Adipose tissue (tissue), 3 donors: Measurements from ENCODE around the gene DISP3. TPM values are rescaled to one million over a fixed set of nuclear protein-coding genes. Genes with fewer than 3 reads are reported as not detected.

Experiments used
- H3K27ac ChIP-seq: one replicate; pipeline ENCODE4 v1.5.1; 2013; ENCODE audit warnings: low read depth, low read length
- WGBS, 3 donors: extraction: QIAGEN DNeasy Blood & Tissue Kit; methylation state at CpG; one replicate each; pipeline ENCODE4 v1.1.7; 2013; 5-methylcytosine and 5-hydroxymethylcytosine counted together
- polyA plus RNA-seq, 3 donors: library from polyadenylated mRNA; stranded (reverse); fragments of 200-250 nt; gene quantifications; one replicate each; pipeline ENCODE4 v1.2.3, GENCODE V29; 2013
- donor health status: healthy with polysubstance abuse.
- donor health status: Bipolar disorder and iron deficiency.
- donor health status: healthy.

The DISP3 gene
- polyA plus RNA-seq, 3 donors = 0.01 to 0.12 TPM; not detected in 1

- WGBS, 3 donors = 86 to 91% (median 90%) methylated on average over 23 of the region's 23 CpGs
- H3K27ac ChIP-seq = no peak overlapping the region
These were observed 41.7 kb downstream of the DISP3 start for GRCh38 chr1:11520531-11521233.

GRCh38 chr1:11521582-11522399, 42.8 kb downstream of the DISP3 start:
- WGBS, 3 donors = 79 to 90% (median 90%) methylated on average over 12 of the region's 12 CpGs
- H3K27ac ChIP-seq = no peak overlapping the region

- WGBS, 3 donors = 79 to 85% (median 80%) methylated on average over 7 to 8 of the region's 8 CpGs
- H3K27ac ChIP-seq = no peak overlapping the region
These were observed 43.7 kb downstream of the DISP3 start for GRCh38 chr1:11522400-11523235.

GRCh38 chr1:11523261-11523660, 44.3 kb downstream of the DISP3 start:
- WGBS, 3 donors = 64 to 80% (median 79%) methylated on average over 10 of the region's 10 CpGs
- H3K27ac ChIP-seq = no peak overlapping the region

GRCh38 chr1:11523746-11524464, 45.0 kb downstream of the DISP3 start:
- 69 to 72% (median 69%) methylated on average over 9 of the region's 9 CpGs for WGBS, 3 donors

GRCh38 chr1:11524465-11525150, 45.7 kb downstream of the DISP3 start:
- WGBS, 3 donors = 66 to 79% (median 72%) methylated on average over 6 of the region's 6 CpGs
- H3K27ac ChIP-seq = no peak overlapping the region

More at GRCh38 chr1:11523746-11524464, 45.0 kb downstream of the DISP3 start:
- H3K27ac ChIP-seq = no peak overlapping the region

- WGBS, 3 donors = 83 to 86% (median 84%) methylated on average over 8 of the region's 8 CpGs
- no peak overlapping the region for H3K27ac ChIP-seq
These were observed 46.2 kb downstream of the DISP3 start for GRCh38 chr1:11525151-11525505.

- no peak overlapping the region for H3K27ac ChIP-seq
- WGBS, 3 donors = 79 to 89% (median 85%) methylated on average over 7 of the region's 7 CpGs
These were observed 46.6 kb downstream of the DISP3 start for GRCh38 chr1:11525516-11525915.

- WGBS, 3 donors = 78 to 88% (median 87%) methylated on average over 26 of the region's 26 CpGs
- no peak overlapping the region for H3K27ac ChIP-seq
These were observed 47.3 kb downstream of the DISP3 start for GRCh38 chr1:11526071-11526895.

- no peak overlapping the region for H3K27ac ChIP-seq
- 84 to 93% (median 91%) methylated on average over 13 of the region's 13 CpGs for WGBS, 3 donors
These were observed 48.8 kb downstream of the DISP3 start for GRCh38 chr1:11527541-11528452.

- WGBS, 3 donors = 75 to 83% (median 81%) methylated on average over 13 of the region's 13 CpGs
These were observed 49.8 kb downstream of the DISP3 start for GRCh38 chr1:11528611-11529261.

GRCh38 chr1:11529330-11529729, 50.4 kb downstream of the DISP3 start:
- H3K27ac ChIP-seq = no peak overlapping the region
- WGBS, 3 donors = 73 to 85% (median 82%) methylated on average over 10 of the region's 10 CpGs

More at GRCh38 chr1:11528611-11529261, 49.8 kb downstream of the DISP3 start:
- no peak overlapping the region for H3K27ac ChIP-seq

GRCh38 chr1:11529763-11530730, 51.1 kb downstream of the DISP3 start:
- no peak overlapping the region for H3K27ac ChIP-seq
- 74 to 87% (median 85%) methylated on average over 34 of the region's 34 CpGs for WGBS, 3 donors

GRCh38 chr1:11530731-11531311, 51.9 kb downstream of the DISP3 start:
- no peak overlapping the region for H3K27ac ChIP-seq
- 64 to 81% (median 79%) methylated on average over 15 of the region's 15 CpGs for WGBS, 3 donors
